ENCODE measurements around the gene MATN1.

The MATN1 gene

DNA sequence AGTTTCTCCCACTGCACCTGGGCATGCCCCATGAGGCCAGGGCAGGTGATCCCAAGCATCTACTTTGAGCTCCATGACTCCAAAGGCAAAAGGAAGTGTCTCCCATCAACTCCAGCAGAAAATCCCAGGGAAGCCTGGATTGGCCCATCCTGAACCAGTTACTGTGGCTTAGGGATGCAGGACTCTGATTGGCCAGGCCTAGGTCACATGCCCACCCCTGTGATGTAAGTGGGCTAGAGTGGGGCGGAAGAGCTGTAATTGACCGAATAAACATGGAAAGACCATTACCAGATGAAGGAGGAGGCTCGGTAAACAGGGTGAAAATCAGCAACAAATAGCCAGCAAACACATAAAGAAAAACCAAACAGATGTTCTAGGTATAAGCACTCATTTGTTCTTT is 45.2 kb downstream of the MATN1 start:
- no peak for DNase-seq

GRCh38 chr1:30677471-30677870 is 45.9 kb downstream of the MATN1 start:
- no peak for DNase-seq

- no peak for DNase-seq
These were observed 47.6 kb downstream of the MATN1 start for GRCh38 chr1:30675761-30676160.

- no peak for DNase-seq
These were observed 48.1 kb downstream of the MATN1 start for GRCh38 chr1:30675289-30675688.

- no peak for DNase-seq
These were observed 50.0 kb downstream of the MATN1 start for GRCh38 chr1:30673395-30673794.

- no peak for DNase-seq
These were observed 50.7 kb downstream of the MATN1 start for GRCh38 chr1:30672661-30673060.

DNA sequence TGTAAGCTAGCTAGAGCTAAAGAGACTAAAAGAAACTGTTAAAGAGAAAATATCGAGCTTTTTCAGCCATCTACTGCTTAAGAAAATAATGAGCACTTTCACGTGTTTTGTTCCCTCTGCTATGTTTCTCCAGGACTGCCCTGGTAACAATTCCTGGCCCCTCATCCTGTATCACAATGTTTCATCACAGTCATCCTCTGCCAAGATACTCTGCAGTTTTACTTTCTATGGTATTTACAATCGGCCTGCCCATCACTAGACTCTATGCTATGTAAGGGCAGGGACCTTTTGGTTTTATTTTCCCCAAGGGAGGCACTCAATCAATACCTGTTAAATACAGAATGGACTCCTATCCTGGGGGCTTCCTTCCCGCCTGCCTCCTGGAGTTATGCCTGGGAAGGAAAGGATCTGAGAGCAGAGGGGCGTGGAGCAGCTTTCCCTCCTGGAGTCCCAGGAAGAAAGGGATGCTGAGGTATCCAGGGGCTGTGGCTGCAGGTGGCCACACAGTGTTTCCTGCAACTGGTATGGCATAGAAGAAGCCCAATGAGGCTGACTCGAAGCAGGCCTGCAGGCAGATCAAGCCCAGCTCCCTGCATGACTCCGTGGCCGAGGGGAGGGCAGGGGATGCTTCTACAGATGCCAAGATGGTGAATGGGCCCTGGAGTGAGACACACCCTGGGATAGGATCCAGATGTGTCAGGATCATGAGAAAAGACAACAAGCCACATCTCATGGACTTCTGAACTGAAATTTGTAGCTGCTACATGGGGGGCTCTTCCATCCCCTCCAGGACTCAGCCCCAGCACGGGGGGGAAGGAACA is 52.9 kb downstream of the MATN1 start:
- no peak for DNase-seq

DNA sequence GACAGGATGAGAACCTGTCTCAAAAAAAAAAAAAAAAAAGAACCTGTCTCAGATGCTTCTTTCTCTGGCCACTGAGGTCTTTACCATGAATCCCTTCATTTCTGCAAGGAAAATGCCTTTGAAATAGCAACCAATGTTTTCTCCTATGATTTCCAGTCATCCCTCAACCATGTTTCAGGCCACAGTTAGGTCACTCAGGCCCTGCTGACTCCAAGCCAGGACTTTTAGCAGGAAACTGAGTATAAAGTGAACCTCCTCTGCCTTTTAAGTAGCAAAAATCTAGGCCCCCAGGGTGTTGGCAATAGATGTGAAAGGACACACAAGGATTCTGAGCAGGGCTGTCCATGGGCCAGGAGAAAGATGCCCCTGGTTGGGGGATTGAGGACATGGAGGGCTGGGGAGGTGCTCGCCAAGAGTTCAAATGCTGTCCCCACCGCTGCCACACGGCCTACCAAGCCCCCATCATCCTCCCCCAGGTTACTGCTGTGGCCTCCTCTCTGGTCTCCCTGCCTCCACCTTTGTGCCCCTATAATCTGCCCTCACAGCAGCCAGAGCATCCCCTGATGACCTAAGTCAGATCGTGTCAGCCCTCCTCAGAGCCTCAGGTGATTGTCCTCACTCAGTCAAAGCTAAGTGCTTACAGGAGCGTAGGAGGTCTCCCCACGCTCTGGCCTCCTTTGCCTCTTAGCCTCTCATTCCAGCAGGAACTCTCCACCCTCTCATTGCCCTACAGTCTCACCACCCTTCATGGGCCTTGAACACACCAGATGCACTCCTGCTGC is 54.6 kb downstream of the MATN1 start:
- DNase-seq, result no peak

DNA sequence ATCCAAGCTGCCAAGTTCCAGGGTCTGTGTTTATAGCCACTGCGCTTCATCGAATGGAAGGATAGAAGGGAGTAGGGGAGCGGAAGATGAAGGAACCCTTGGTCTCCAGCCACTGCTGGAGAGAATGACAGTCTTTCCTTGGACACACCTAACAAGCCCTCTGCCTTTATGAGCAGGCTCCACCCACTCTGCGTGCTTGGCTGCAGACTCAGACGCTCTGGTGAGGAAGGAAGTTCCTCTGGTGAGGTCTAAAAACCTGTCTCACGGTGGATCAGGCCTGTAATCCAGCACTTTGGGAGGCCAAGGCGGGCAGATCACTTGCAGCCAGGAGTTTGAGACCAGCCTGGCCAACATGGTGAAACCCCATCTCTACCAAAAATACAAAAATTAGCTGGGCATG is 55.4 kb downstream of the MATN1 start:
- DNase-seq, result no peak

DNA sequence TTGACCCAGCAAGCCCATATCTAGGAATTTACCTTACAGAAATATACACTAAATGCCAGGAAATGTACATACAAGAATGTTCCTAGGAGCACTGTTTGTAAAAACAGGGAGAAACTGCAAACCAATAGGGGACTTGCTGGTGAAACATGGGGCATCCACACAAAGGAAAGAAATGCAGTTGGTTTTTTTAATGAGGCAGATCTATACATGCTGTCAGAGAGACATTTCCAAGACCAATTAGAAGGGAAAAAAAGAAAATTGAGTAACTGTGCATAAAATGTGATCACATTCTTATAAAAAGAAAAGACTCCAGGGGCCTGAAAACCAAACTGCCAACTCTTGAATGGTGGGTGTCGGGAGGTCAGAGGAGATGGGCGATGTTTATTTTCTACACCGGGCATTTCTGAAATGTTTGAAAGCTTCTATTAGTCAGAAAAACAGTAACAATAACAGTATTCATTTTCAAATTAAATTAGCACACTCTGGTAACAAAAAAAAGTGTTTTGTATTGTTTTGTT is 56.6 kb downstream of the MATN1 start:
- DNase-seq, result no peak

DNA sequence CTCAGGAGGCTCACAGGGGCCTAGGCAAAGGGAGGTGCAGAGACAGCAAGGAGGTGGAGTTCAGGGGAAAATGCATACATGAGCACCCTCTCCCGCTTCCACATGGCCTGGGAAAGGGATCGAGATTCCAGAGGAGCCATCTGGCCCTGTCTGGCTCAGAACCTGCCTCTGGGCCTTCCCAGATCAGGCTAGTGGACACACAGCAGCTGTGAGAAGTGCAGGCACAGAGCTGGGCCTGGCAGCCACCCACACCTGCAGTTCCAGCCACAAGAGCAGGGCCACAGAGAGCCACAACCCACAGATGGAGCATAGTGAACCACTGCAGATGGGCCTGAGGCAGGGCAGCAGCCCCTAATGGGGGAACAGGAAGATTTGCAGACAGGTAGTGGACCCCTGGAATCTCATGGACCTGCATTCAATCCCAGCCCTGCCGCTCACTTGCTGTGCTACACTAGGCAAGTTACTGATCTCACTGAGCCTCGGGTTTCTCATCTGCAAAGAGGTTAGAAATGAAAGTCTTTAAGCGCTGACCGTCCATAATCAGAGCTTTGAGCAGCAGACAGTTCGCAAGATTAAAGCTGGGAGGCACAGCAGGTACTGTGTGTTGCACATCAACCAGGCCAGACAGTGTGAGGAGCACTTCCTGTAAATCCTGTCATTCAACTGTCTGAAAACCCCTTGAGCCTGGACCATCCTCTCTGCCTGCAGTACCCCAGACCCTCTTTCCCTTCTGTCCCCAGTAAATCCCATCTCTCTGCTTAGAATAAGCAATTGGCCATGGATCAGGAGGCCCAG is 58.0 kb downstream of the MATN1 start:
- no peak for DNase-seq

DNA sequence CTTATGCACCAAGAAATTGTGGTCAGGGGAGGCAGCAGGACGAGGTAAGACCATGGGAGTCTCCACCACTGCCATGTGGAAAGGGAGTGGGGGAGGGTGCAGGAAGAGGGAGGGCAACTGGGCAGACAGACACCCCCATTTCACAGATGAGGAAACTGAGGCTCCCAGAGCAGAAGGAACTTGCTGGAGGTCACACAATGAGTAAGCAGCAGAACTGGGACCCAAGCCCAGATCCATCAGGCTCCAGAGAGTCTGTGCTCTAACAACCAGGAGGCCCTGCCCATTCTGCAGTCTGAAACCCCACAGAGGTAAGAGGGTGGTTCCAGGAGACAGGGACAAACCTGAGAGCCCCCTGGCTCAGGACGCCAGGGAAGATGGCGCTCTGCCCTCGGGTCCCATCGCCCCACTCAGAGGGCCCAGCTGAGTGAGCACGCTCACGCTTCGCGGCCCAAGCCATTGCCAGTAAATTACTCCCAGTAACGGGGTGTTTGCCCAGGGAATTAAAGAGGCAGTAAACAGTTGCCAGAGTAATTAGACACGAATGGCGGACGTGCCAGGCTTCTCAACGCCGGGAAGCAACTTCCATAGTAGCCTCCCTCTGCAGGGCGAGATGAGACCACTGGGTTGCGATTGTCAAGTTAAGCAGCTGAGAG is 59.2 kb downstream of the MATN1 start:
- peak; percentile 67 for DNase-seq

GRCh38 chr1:30663596-30664091 is 59.7 kb downstream of the MATN1 start:
- peak; percentile 17 for DNase-seq

DNA sequence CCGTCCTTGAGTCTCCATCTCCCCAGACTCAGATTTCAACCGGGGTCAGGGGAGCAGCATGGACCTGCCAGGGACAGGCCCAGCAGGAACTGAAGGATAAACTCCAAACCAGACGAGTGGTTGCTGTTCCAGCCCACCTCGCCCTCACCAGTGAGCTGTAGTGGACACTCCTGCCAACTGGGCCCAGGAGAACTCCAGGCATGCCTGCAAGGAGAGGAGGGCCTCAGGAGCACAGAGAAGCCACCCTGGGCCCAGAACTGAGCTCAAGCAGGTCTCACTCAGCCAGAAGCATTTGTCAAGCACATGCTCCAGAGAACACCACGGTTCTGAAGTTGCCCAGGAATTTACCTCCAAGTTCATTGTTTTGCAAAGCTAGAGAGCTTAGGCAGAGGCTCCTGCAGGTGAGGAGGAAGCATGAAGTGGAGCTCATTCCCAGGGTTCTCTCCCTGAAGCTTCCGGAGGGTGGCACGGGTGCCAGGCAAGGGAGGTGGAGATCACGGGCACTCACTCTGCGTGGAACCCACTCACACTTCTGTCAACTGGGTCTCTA is 61.0 kb downstream of the MATN1 start:
- DNase-seq, result no peak

GRCh38 chr1:30661311-30661710 is 62.1 kb downstream of the MATN1 start:
- no peak for DNase-seq

Data from NCI-H1092 treated with DMSO at 0.1 percent for 48 hours (cell line).